HepG2 (cell line): ENCODE data around the gene OR7G1. TPM values are rescaled to one million over a fixed set of nuclear protein-coding genes. Genes with fewer than 3 reads are reported as not detected.

Experiments used
- ARNT ChIP-seq: fragments of 450-650 bp; IDR thresholded peaks from 2 replicates; pipeline ENCODE4 v1.6.1; 2017
- ATF7 ChIP-seq, 2 experiments: fragments of 450-650 bp in 1 of 2; sonication (generic) in 1 of 2; formaldehyde crosslinking in 1 of 2; IDR thresholded peaks; 2 replicates each; pipeline versions ENCODE4 v1.4.0 to v1.6.1; 2016 to 2020; ENCODE audit warnings: antibody characterized with exemption in 1 of 2, mild to moderate bottlenecking in 1 of 2, missing genetic modification reagents in 1 of 2
- ATF7-NPFF ChIP-seq: sonication (generic); formaldehyde crosslinking; IDR thresholded peaks from 2 replicates; pipeline ENCODE4 v1.8.1; 2023; ENCODE audit warnings: mild to moderate bottlenecking, low read depth, missing genetic modification reagents, moderate library complexity
- CC2D1A ChIP-seq: sonication (generic); formaldehyde crosslinking; IDR thresholded peaks from 2 replicates; pipeline ENCODE4 v1.8.1; 2023; ENCODE audit warnings: mild to moderate bottlenecking, missing genetic modification reagents
- EEA1 ChIP-seq: sonication (generic); formaldehyde crosslinking; IDR thresholded peaks from 2 replicates; pipeline ENCODE4 v1.5.1; 2020; ENCODE audit warnings: mild to moderate bottlenecking, missing genetic modification reagents, borderline replicate concordance
- HNF1A ChIP-seq, 2 experiments: sonication (generic) in 1 of 2; formaldehyde crosslinking in 1 of 2; IDR thresholded peaks; 2 replicates each; pipeline versions ENCODE4 v1.4.0 to v1.6.1; 2016 to 2020; ENCODE audit warnings: borderline replicate concordance in 1 of 2, low read depth in 1 of 2, mild to moderate bottlenecking in 1 of 2, missing genetic modification reagents in 1 of 2
- MED13 ChIP-seq: sonication (generic); formaldehyde crosslinking; IDR thresholded peaks from 2 replicates; pipeline ENCODE4 v1.5.0; 2020; ENCODE audit warnings: missing genetic modification reagents
- MYC ChIP-seq: sonication (generic); formaldehyde crosslinking; IDR thresholded peaks from 2 replicates; pipeline ENCODE4 v1.9.0; 2021; ENCODE audit warnings: missing genetic modification reagents, borderline replicate concordance
- MYPOP ChIP-seq: sonication (generic); formaldehyde crosslinking; IDR thresholded peaks from 2 replicates; pipeline ENCODE4 v1.8.1; 2023; ENCODE audit warnings: mild to moderate bottlenecking, moderate library complexity, missing genetic modification reagents
- NR3C1 ChIP-seq: sonication (generic); formaldehyde crosslinking; IDR thresholded peaks from 2 replicates; pipeline ENCODE4 v1.4.0; 2020; ENCODE audit warnings: missing genetic modification reagents
- PRPF4 ChIP-seq: fragments of 200-400 bp; formaldehyde crosslinking; IDR thresholded peaks from 2 replicates; pipeline ENCODE4 v1.6.1; 2016; ENCODE audit warnings: low read length, low read depth; ENCODE audit not compliant: poor library complexity, severe bottlenecking
- RBAK ChIP-seq: sonication (generic); formaldehyde crosslinking; IDR thresholded peaks from 2 replicates; pipeline ENCODE4 v1.5.1; 2020; ENCODE audit warnings: mild to moderate bottlenecking, missing genetic modification reagents
- RORA ChIP-seq: sonication (generic); formaldehyde crosslinking; IDR thresholded peaks from 2 replicates; pipeline ENCODE4 v1.5.0; 2020; ENCODE audit warnings: mild to moderate bottlenecking, missing genetic modification reagents, moderate library complexity
- SPEN ChIP-seq: sonication (generic); formaldehyde crosslinking; IDR thresholded peaks from 2 replicates; pipeline ENCODE4 v1.5.1; 2020; ENCODE audit warnings: low read depth, mild to moderate bottlenecking, missing genetic modification reagents
- TEF ChIP-seq: sonication (generic); formaldehyde crosslinking; IDR thresholded peaks from 2 replicates; pipeline ENCODE4 v1.5.0; 2020; ENCODE audit warnings: missing genetic modification reagents
- ZBTB7A ChIP-seq: sonication (generic); formaldehyde crosslinking; IDR thresholded peaks from 2 replicates; pipeline ENCODE4 v1.8.0; 2022; ENCODE audit warnings: mild to moderate bottlenecking, missing genetic modification reagents
- ZGPAT ChIP-seq: IDR thresholded peaks from 2 replicates; pipeline ENCODE4 v1.6.1; 2016; ENCODE audit warnings: mild to moderate bottlenecking
- ZNF331 ChIP-seq: sonication (generic); formaldehyde crosslinking; IDR thresholded peaks from 2 replicates; pipeline ENCODE4 v1.4.0; 2020; ENCODE audit warnings: missing genetic modification reagents
- ZNF350 ChIP-seq: sonication (generic); formaldehyde crosslinking; IDR thresholded peaks from 2 replicates; pipeline ENCODE4 v1.4.0; 2020; ENCODE audit warnings: mild to moderate bottlenecking, low read depth, missing genetic modification reagents, borderline replicate concordance
- ZNF441 ChIP-seq: sonication (generic); formaldehyde crosslinking; IDR thresholded peaks from 2 replicates; pipeline ENCODE4 v1.7.0; 2021; ENCODE audit warnings: missing genetic modification reagents, borderline replicate concordance
- ZNF816 ChIP-seq: sonication (generic); formaldehyde crosslinking; IDR thresholded peaks from 2 replicates; pipeline ENCODE4 v1.8.0; 2022; ENCODE audit warnings: missing genetic modification reagents, mild to moderate bottlenecking, borderline replicate concordance
- ZZZ3 ChIP-seq: sonication (generic); formaldehyde crosslinking; IDR thresholded peaks from 2 replicates; pipeline ENCODE4 v1.4.0; 2020; ENCODE audit warnings: missing genetic modification reagents, mild to moderate bottlenecking, borderline replicate concordance
- polyA plus RNA-seq, 8 experiments: library from polyadenylated mRNA; depleted of rRNA in 3 of 8; stranded (reverse) in 7 of 8; unstranded in 1 of 8; fragments of >200 nt; fragmentation: Illumina TruSeq in 4 of 8; extraction: Trizol in 4 of 8; gene quantifications; 2 replicates each; pipeline versions ENCODE4 v1.2.1 to v1.2.3, GENCODE V29; 2011 to 2016; ENCODE audit warnings: low read depth in 4 of 8, missing spikeins in 1 of 8, mixed read lengths in 1 of 8; ENCODE audit not compliant: insufficient read depth in 1 of 8
- total RNA-seq, 5 experiments: library from RNA; depleted of rRNA; stranded (reverse); fragments of >200 nt; fragmentation: Illumina TruSeq; extraction: Trizol; gene quantifications; 2 replicates each; pipeline ENCODE4 v1.2.3, GENCODE V29; 2016; ENCODE audit warnings: low read depth in 1 of 5

OR7G1 gene
- total and polyA plus RNA-seq, 2 of the 13 experiments (the other 11 are each of a cell fraction or from before 2014, with no cell fraction given), result not detected

GRCh38 chr19:9140159-9140874, 24.8 kb upstream of the OR7G1 start, which contains the start of gene ZNF317 (continued):
- peak; percentile 64 for TF ChIP-seq ZGPAT (CRISPR knock-in tag)
- peak; percentile 90; the same call in 1 of the 2 replicates for TF ChIP-seq ZNF350 (CRISPR knock-in tag)
- TF ChIP-seq HNF1A (IDR thresholded peaks at IDR 0.05; ENCODE audit: low read depth), result 0 out of 2 replicates have a peak, but pooled peaks have one; percentile 39
- TF ChIP-seq HNF1A (CRISPR knock-in tag; IDR thresholded peaks at IDR 0.05; ENCODE audit: borderline replicate concordance), result no peak; the same call in 1 of the 2 replicates
- no peak for TF ChIP-seq CC2D1A
- TF ChIP-seq NR3C1, result no peak
- no peak for TF ChIP-seq ZBTB7A (CRISPR knock-in tag)
- TF ChIP-seq ZNF331, result no peak
- no peak for TF ChIP-seq ATF7 (IDR thresholded peaks at IDR 0.05)
- TF ChIP-seq ATF7 (CRISPR knock-in tag; IDR thresholded peaks at IDR 0.05), result no peak
- no peak for TF ChIP-seq RORA
- no peak for TF ChIP-seq TEF (CRISPR knock-in tag)
- no peak for TF ChIP-seq ZNF816 (CRISPR knock-in tag)
- no peak for TF ChIP-seq EEA1 (CRISPR knock-in tag)
- peak; percentile 30; the same call in 1 of the 2 replicates for TF ChIP-seq ZZZ3 (CRISPR knock-in tag)
- TF ChIP-seq SPEN (CRISPR knock-in tag), result peak; percentile 49; the same call in 1 of the 2 replicates
- TF ChIP-seq PRPF4, result no peak
- no peak for TF ChIP-seq ARNT
- TF ChIP-seq ATF7-NPFF (CRISPR knock-in tag), result no peak
- TF ChIP-seq RBAK (CRISPR knock-in tag), result no peak
- TF ChIP-seq ZNF441 (CRISPR knock-in tag), result 0 out of 2 replicates have a peak, but pooled peaks have one; percentile 16
- 0 out of 2 replicates have a peak, but pooled peaks have one; percentile 62 for TF ChIP-seq MYPOP (CRISPR knock-in tag)
- TF ChIP-seq MED13 (CRISPR knock-in tag), result 0 out of 2 replicates have a peak, but pooled peaks have one; percentile 35
- peak; percentile 91 for TF ChIP-seq MYC (CRISPR knock-in tag)
